ENCODE results near the gene DEF6. TPM values are rescaled to one million over a fixed set of nuclear protein-coding genes. Genes with fewer than 3 reads are reported as not detected.

The DEF6 gene
- total and polyA plus RNA-seq, 2 of the 8 experiments (the other 6 are each of a cell fraction or from before 2014, with no cell fraction given) = 3.3 to 4.1 TPM

GRCh38 chr6:35317483-35318195 is 20.0 kb downstream of the DEF6 start (continued):
- no peak for TF ChIP-seq USF2 (IDR thresholded peaks at IDR 0.05; ENCODE audit: low read length)
